ENCODE data around the gene PHACTR3. TPM values are rescaled to one million over a fixed set of nuclear protein-coding genes. Genes with fewer than 3 reads are reported as not detected.
"Not testable (repeated sequence)": the region's sequence is repeated elsewhere in the genome, so short reads cannot be mapped to it uniquely, and the experiment has no call there.

The PHACTR3 gene
- total RNA-seq, 2 donors from 2014 or later, result 0.13 TPM; not detected in 1

DNA sequence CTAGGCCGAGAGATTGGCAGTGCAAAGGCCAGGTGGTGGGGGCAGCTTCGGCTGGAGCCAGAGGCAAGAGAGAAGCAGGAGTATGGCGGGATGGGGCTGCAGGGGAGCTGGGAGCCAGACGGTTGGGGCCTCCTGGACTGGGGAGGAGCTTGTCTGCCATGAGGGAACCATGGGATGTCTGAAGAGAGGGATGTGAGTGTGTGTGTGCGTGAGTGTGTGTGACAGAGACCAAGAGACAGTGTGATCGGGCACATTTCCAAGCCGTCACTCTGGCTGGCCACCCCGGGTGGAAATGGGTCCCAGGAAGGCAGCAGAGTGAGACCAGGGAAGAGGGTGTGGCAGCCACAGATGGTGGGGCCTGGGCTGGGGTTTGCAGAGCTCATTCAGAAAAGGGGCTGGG, 13.8 kb downstream of the PHACTR3 start:
- no peaks in the 10 kb centered on the region for H3K36me3 Mint-ChIP-seq (ENCODE audit: low read depth)
- TF ChIP-seq, protein P1, sequence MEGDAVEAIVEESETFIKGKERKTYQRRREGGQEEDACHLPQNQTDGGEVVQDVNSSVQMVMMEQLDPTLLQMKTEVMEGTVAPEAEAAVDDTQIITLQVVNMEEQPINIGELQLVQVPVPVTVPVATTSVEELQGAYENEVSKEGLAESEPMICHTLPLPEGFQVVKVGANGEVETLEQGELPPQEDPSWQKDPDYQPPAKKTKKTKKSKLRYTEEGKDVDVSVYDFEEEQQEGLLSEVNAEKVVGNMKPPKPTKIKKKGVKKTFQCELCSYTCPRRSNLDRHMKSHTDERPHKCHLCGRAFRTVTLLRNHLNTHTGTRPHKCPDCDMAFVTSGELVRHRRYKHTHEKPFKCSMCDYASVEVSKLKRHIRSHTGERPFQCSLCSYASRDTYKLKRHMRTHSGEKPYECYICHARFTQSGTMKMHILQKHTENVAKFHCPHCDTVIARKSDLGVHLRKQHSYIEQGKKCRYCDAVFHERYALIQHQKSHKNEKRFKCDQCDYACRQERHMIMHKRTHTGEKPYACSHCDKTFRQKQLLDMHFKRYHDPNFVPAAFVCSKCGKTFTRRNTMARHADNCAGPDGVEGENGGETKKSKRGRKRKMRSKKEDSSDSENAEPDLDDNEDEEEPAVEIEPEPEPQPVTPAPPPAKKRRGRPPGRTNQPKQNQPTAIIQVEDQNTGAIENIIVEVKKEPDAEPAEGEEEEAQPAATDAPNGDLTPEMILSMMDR (conservative IDR thresholded peaks at IDR 0.05), result no peak
- H3K9me3 Mint-ChIP-seq, result no peaks in the 10 kb centered on the region

GRCh38 chr20:59618585-59618984, 14.2 kb downstream of the PHACTR3 start:
- H3K27me3 ChIP-seq (ENCODE audit: control insufficient read depth, insufficient read depth, low read length, poor library complexity, severe bottlenecking); H3K4me3 ChIP-seq (ENCODE audit: low read length); H3K36me3 Mint-ChIP-seq (ENCODE audit: low read depth); H3K4me1 ChIP-seq (ENCODE audit: control insufficient read depth, insufficient read depth, low read length); H3K4me1 Mint-ChIP-seq; H3K9me3 Mint-ChIP-seq; H3K27ac ChIP-seq (ENCODE audit: low read depth, low read length); DNase-seq; H3K4me3 Mint-ChIP-seq; H3K9me3 ChIP-seq (ENCODE audit: control insufficient read depth, low read length); H3K9ac ChIP-seq (ENCODE audit: extremely low read depth, low read length, poor library complexity, severe bottlenecking); H3K27ac Mint-ChIP-seq; H3K36me3 ChIP-seq (ENCODE audit: control insufficient read depth, insufficient read depth, low read length): not testable (repeated sequence)
- 72% methylated on average over 2 to 6 of the region's 6 CpGs for WGBS, 2 experiments (ENCODE audit: insufficient coverage in 1 of 2, insufficient read length in 1 of 2)
- H3K27me3 Mint-ChIP-seq (ENCODE audit: insufficient read depth), result peaks cover 23% of the 10 kb centered on the region

More for the DNA sequence above, 13.8 kb downstream of the PHACTR3 start:
- Mint-ChIP-seq H3K27ac (no peak overlapping the region), H3K4me1 (no peaks in the 10 kb centered on the region), H3K4me3 (no peak overlapping the region), H3K27me3 (ENCODE audit: insufficient read depth) (peaks cover 23% of the 10 kb centered on the region)
- no peaks in the 10 kb centered on the region for H3K4me1 ChIP-seq (ENCODE audit: control insufficient read depth, insufficient read depth, low read length)
- no peak overlapping the region for H3K27ac ChIP-seq (ENCODE audit: low read depth, low read length)
- H3K9me3 ChIP-seq (ENCODE audit: control insufficient read depth, low read length), result no peaks in the 10 kb centered on the region
- H3K9ac ChIP-seq (ENCODE audit: extremely low read depth, low read length, poor library complexity, severe bottlenecking), result no peak overlapping the region
- H3K4me3 ChIP-seq (ENCODE audit: low read length), result no peak overlapping the region
- 74 to 95% methylated on average over 5 to 8 of the region's 8 CpGs for WGBS, 2 experiments (ENCODE audit: insufficient coverage in 1 of 2, insufficient read length in 1 of 2)
- H3K27me3 ChIP-seq (ENCODE audit: control insufficient read depth, insufficient read depth, low read length, poor library complexity, severe bottlenecking), result no peaks in the 10 kb centered on the region
- no peaks in the 10 kb centered on the region for H3K36me3 ChIP-seq (ENCODE audit: control insufficient read depth, insufficient read depth, low read length)
- no peak for DNase-seq

- H3K4me3 ChIP-seq (ENCODE audit: low read length), result no peak overlapping the region
- no peak overlapping the region for H3K9ac ChIP-seq (ENCODE audit: extremely low read depth, low read length, poor library complexity, severe bottlenecking)
- H3K27ac ChIP-seq (ENCODE audit: low read depth, low read length), result no peak overlapping the region
- no peaks in the 10 kb centered on the region for H3K4me1 Mint-ChIP-seq
- no peaks in the 10 kb centered on the region for H3K4me1 ChIP-seq (ENCODE audit: control insufficient read depth, insufficient read depth, low read length)
- H3K27ac Mint-ChIP-seq, result no peak overlapping the region
- H3K27me3 Mint-ChIP-seq (ENCODE audit: insufficient read depth), result peaks cover 35% of the 10 kb centered on the region
- WGBS, 2 experiments (ENCODE audit: insufficient coverage in 1 of 2, insufficient read length in 1 of 2), result 53 to 71% methylated on average over 7 to 11 of the region's 11 CpGs
- no peaks in the 10 kb centered on the region for H3K27me3 ChIP-seq (ENCODE audit: control insufficient read depth, insufficient read depth, low read length, poor library complexity, severe bottlenecking)
- DNase-seq, result peak; percentile 51
- TF ChIP-seq, protein P1 (conservative IDR thresholded peaks at IDR 0.05), result peak; percentile 44
- no peaks in the 10 kb centered on the region for H3K9me3 ChIP-seq (ENCODE audit: control insufficient read depth, low read length)
- no peaks in the 10 kb centered on the region for H3K36me3 ChIP-seq (ENCODE audit: control insufficient read depth, insufficient read depth, low read length)
- no peaks in the 10 kb centered on the region for H3K9me3 Mint-ChIP-seq
- no peaks in the 10 kb centered on the region for H3K36me3 Mint-ChIP-seq (ENCODE audit: low read depth)
- no peak overlapping the region for H3K4me3 Mint-ChIP-seq
Observed at GRCh38 chr20:59620860-59621505, 16.6 kb downstream of the PHACTR3 start.

GRCh38 chr20:59622496-59622895, 18.2 kb downstream of the PHACTR3 start:
- Mint-ChIP-seq H3K36me3 (ENCODE audit: low read depth) (no peaks in the 10 kb centered on the region), H3K4me3 (no peak overlapping the region), H3K9me3 (peaks cover 2% of the 10 kb centered on the region), H3K4me1 (no peaks in the 10 kb centered on the region), H3K27ac (no peak overlapping the region), H3K27me3 (ENCODE audit: insufficient read depth) (peaks cover 41% of the 10 kb centered on the region)
- H3K4me1 ChIP-seq (ENCODE audit: control insufficient read depth, insufficient read depth, low read length), result no peaks in the 10 kb centered on the region
- H3K27ac ChIP-seq (ENCODE audit: low read depth, low read length), result no peak overlapping the region
- no peak for DNase-seq
- peaks cover 12% of the 10 kb centered on the region for H3K9me3 ChIP-seq (ENCODE audit: control insufficient read depth, low read length)
- WGBS, 2 experiments (ENCODE audit: insufficient coverage in 1 of 2, insufficient read length in 1 of 2), result 86 to 88% methylated on average over 4 to 9 of the region's 9 CpGs
- no peak overlapping the region for H3K4me3 ChIP-seq (ENCODE audit: low read length)
- TF ChIP-seq, protein P1 (conservative IDR thresholded peaks at IDR 0.05), result no peak
- no peaks in the 10 kb centered on the region for H3K36me3 ChIP-seq (ENCODE audit: control insufficient read depth, insufficient read depth, low read length)
- H3K9ac ChIP-seq (ENCODE audit: extremely low read depth, low read length, poor library complexity, severe bottlenecking), result no peak overlapping the region
- H3K27me3 ChIP-seq (ENCODE audit: control insufficient read depth, insufficient read depth, low read length, poor library complexity, severe bottlenecking), result no peaks in the 10 kb centered on the region
